T-cell (primary cell): ENCODE results near the gene CHST4. TPM values are rescaled to one million over a fixed set of nuclear protein-coding genes. Genes with fewer than 3 reads are reported as not detected.

ENCODE experiments used
- ATAC-seq, 4 experiments: fragments of 200-7000 bp in 3 of 4; fragments of 150-1000 bp in 1 of 4; cut with Tn5 transposase; replicated peaks in 1 of 4; 1 replicate in 3 of 4; 2 replicates in 1 of 4; pipeline ENCODE4 v1.10.0; 2021; ENCODE audit warnings: moderate library complexity in 3 of 4, mild to moderate bottlenecking in 2 of 4, moderate number of reproducible peaks in 1 of 4
- CTCF ChIA-PET, 2 donors: fragments of 300-600 bp; sonication (Branson Sonifier 250); formaldehyde crosslinking; loops; one replicate each; lab custom pipeline; 2022; ENCODE audit warnings: antibody characterized with exemption in 2 of 2; lab: Charles Lee
- POLR2A ChIA-PET, 2 donors: fragments of 300-600 bp; sonication (Branson Sonifier 250); formaldehyde crosslinking; loops; one replicate each; lab custom pipeline; 2022; ENCODE audit warnings: antibody characterized with exemption in 2 of 2; lab: Charles Lee
- DNase-seq, 35 experiments: peaks; one replicate each; pipeline versions ENCODE4 v3.0.0 to v3.0.0-alpha.2; 2013 to 2023
- H3K27ac ChIP-seq: one replicate; pipeline ENCODE4 v1.5.1; 2013; ENCODE audit warnings: low read length
- H3K27me3 ChIP-seq, 2 experiments: replicated peaks in 1 of 2; 1 replicate in 1 of 2; 2 replicates in 1 of 2; pipeline versions ENCODE4 v1.6.1 to v1.7.0; 2013; ENCODE audit warnings: low read length in 1 of 2, mixed read lengths in 1 of 2; ENCODE audit not compliant: control insufficient read depth in 2 of 2, insufficient read depth in 2 of 2; ENCODE audit errors: extremely low read depth in 1 of 2
- H3K36me3 ChIP-seq, 2 donors: 1 replicate in 1 of 2; 2 replicates in 1 of 2; pipeline versions ENCODE4 v1.6.1 to v1.7.0; 2013; ENCODE audit warnings: low read length in 1 of 2; ENCODE audit not compliant: control insufficient read depth in 2 of 2, insufficient read depth in 1 of 2; ENCODE audit errors: extremely low read depth in 1 of 2
- H3K4me1 ChIP-seq, 2 experiments: 1 replicate in 1 of 2; 2 replicates in 1 of 2; pipeline versions ENCODE4 v1.6.1 to v1.7.0; 2013; ENCODE audit warnings: low read length in 2 of 2, mixed read lengths in 1 of 2; ENCODE audit not compliant: insufficient read depth in 2 of 2, control insufficient read depth in 1 of 2; ENCODE audit errors: extremely low read depth in 1 of 2
- H3K4me3 ChIP-seq, 2 donors: 1 replicate in 1 of 2; 2 replicates in 1 of 2; pipeline versions ENCODE4 v1.5.1 to v1.7.0; 2013; ENCODE audit warnings: mild to moderate bottlenecking in 2 of 2, low read length in 1 of 2, moderate library complexity in 1 of 2; ENCODE audit not compliant: control insufficient read depth in 1 of 2; ENCODE audit errors: extremely low read depth in 1 of 2
- H3K9me3 ChIP-seq: 2 replicates; pipeline ENCODE4 v1.7.0; 2013
- H3K27ac Mint-ChIP-seq, 2 donors: one replicate each; pipeline ENCODE4 v1.8.0; 2020 to 2021; ENCODE audit warnings: mild to moderate bottlenecking in 2 of 2, mixed read lengths in 2 of 2
- H3K27me3 Mint-ChIP-seq, 2 donors: one replicate each; pipeline ENCODE4 v1.8.0; 2021 to 2022; ENCODE audit warnings: mixed read lengths in 2 of 2
- H3K36me3 Mint-ChIP-seq: one replicate; pipeline ENCODE4 v1.8.0; 2021; ENCODE audit warnings: mixed read lengths
- H3K4me1 Mint-ChIP-seq, 3 donors: one replicate each; pipeline ENCODE4 v1.8.0; 2020 to 2022; ENCODE audit warnings: mixed read lengths in 3 of 3, mild to moderate bottlenecking in 1 of 3
- H3K4me3 Mint-ChIP-seq, 3 donors: one replicate each; pipeline ENCODE4 v1.8.0; 2020 to 2022; ENCODE audit warnings: mild to moderate bottlenecking in 3 of 3, mixed read lengths in 3 of 3, moderate library complexity in 3 of 3
- H3K9me3 Mint-ChIP-seq, 3 donors: one replicate each; pipeline ENCODE4 v1.8.0; 2020 to 2022; ENCODE audit warnings: mixed read lengths in 3 of 3
- WGBS: methylation state at CpG from one replicate; pipeline ENCODE4 v1.1.5; 2013; ENCODE audit warnings: missing lambda C conversion rate; ENCODE audit not compliant: insufficient coverage; 5-methylcytosine and 5-hydroxymethylcytosine counted together
- total RNA-seq, 35 experiments: library from RNA in 6 of 35; stranded (reverse) in 6 of 35; fragments of 120-200 nt in 1 of 35; gene quantifications; one replicate each; pipeline versions ENCODE4 v1.2.1 to v1.2.4 and lab custom pipeline; 2013 to 2026

CHST4 gene
- total RNA-seq, 5 donors from 2014 or later (not counting 1 experiment from before 2014, with no cell fraction given) = 0.23 TPM; not detected in 4

GRCh38 chr16:71489122-71489521 lies 37.1 kb upstream of the CHST4 start, which contains the start of gene ZNF19:
Gene ZNF19 (minus strand): TSS chr16:71489324. CDS start chr16:71482114, 7,210 bp downstream.
- DNase-seq (no peak), ATAC-seq (no peak)
- Histone ChIP-seq H3K9me3 (no peaks in the 10 kb centered on the region), H3K4me1 (peaks cover 3% of the 10 kb centered on the region in 2 experiments), H3K27me3 (no peaks in the 10 kb centered on the region), H3K27ac (no peak within 1 kb of the TSS), H3K36me3 (no peaks in the 10 kb centered on the region), H3K4me3 (no peak within 1 kb of the TSS)
- no peak within 1 kb of the TSS for H3K4me3 Mint-ChIP-seq
- ChIA-PET CTCF (interaction anchor here in 1 of 2 donors (0.9 kb wide), 1 partner anchor 11 kb away, joined by 3 read pairs; no protein-coding TSS in a partner anchor), POLR2A (interaction anchor here in 1 of 2 donors (0.6 kb wide), 1 partner anchor 28 kb away, joined by 3 read pairs; no protein-coding TSS in a partner anchor)
- WGBS = 90% methylated on average over 22 of the region's 22 CpGs
- no peaks in the 10 kb centered on the region for H3K36me3 Mint-ChIP-seq
- peaks cover 1 to 4% of the 10 kb centered on the region in 2 donors for H3K27me3 Mint-ChIP-seq
- H3K4me1 Mint-ChIP-seq = peaks cover 6 to 10% (median 7%) of the 10 kb centered on the region in 3 donors
- no peak within 1 kb of the TSS for H3K27ac Mint-ChIP-seq
- H3K9me3 Mint-ChIP-seq = no peaks in the 10 kb centered on the region

GRCh38 chr16:71490361-71490760 lies 35.9 kb upstream of the CHST4 start:
- H3K4me3 Mint-ChIP-seq = no peak overlapping the region
- Histone ChIP-seq H3K36me3 (no peaks in the 10 kb centered on the region), H3K4me3 (no peak overlapping the region), H3K4me1 (no peaks in the 10 kb centered on the region), H3K27me3 (no peaks in the 10 kb centered on the region), H3K9me3 (no peaks in the 10 kb centered on the region), H3K27ac (no peak overlapping the region)
- H3K27ac Mint-ChIP-seq = no peak overlapping the region
- no peaks in the 10 kb centered on the region for H3K36me3 Mint-ChIP-seq
- ChIA-PET CTCF (interaction anchor here in 1 of 2 donors (0.6 kb wide), 1 partner anchor 37 kb away, joined by 4 read pairs; no protein-coding TSS in a partner anchor), POLR2A (interaction anchor here in 1 of 2 donors (0.6 kb wide), 1 partner anchor 75 kb away, joined by 6 read pairs; no protein-coding TSS in a partner anchor)
- no peaks in the 10 kb centered on the region for H3K4me1 Mint-ChIP-seq
- DNase-seq (no peak), ATAC-seq (no peak)
- no peaks in the 10 kb centered on the region for H3K9me3 Mint-ChIP-seq
- peaks cover 1 to 4% of the 10 kb centered on the region in 2 donors for H3K27me3 Mint-ChIP-seq

- CTCF ChIA-PET = no interaction called here
- Mint-ChIP-seq H3K27me3 (peaks cover 1 to 4% of the 10 kb centered on the region in 2 donors), H3K27ac (no peak overlapping the region), H3K4me3 (no peak overlapping the region), H3K36me3 (no peaks in the 10 kb centered on the region), H3K4me1 (no peaks in the 10 kb centered on the region), H3K9me3 (no peaks in the 10 kb centered on the region)
- 53% methylated on average over 2 of the region's 3 CpGs for WGBS
- Histone ChIP-seq H3K27me3 (no peaks in the 10 kb centered on the region), H3K4me1 (no peaks in the 10 kb centered on the region), H3K36me3 (no peaks in the 10 kb centered on the region), H3K4me3 (no peak overlapping the region), H3K27ac (no peak overlapping the region), H3K9me3 (no peaks in the 10 kb centered on the region)
- DNase-seq (no peak), ATAC-seq (no peak)
- POLR2A ChIA-PET = no interaction called here
Observed at GRCh38 chr16:71491054-71491453, 35.2 kb upstream of the CHST4 start.

- Mint-ChIP-seq H3K36me3 (no peaks in the 10 kb centered on the region), H3K27me3 (peaks cover 1 to 4% of the 10 kb centered on the region in 2 donors), H3K27ac (no peak overlapping the region), H3K4me3 (no peak overlapping the region), H3K9me3 (no peaks in the 10 kb centered on the region), H3K4me1 (no peaks in the 10 kb centered on the region)
- ATAC-seq (no peak), DNase-seq (no peak)
- POLR2A ChIA-PET = interaction anchor here in 1 of 2 donors (0.5 kb wide), 1 partner anchor 32 kb away, joined by 3 read pairs; no protein-coding TSS in a partner anchor
- no peaks in the 10 kb centered on the region for H3K4me1 ChIP-seq
- CTCF ChIA-PET = interaction anchor here in 1 of 2 donors (0.5 kb wide), 1 partner anchor 70 kb away, joined by 4 read pairs; no protein-coding TSS in a partner anchor
- H3K27ac ChIP-seq = no peak overlapping the region
- 71% methylated on average over 1 of the region's 2 CpGs for WGBS
- H3K9me3 ChIP-seq = no peaks in the 10 kb centered on the region
- peaks cover 0 to 3% of the 10 kb centered on the region in 2 experiments for H3K27me3 ChIP-seq
- no peak overlapping the region for H3K4me3 ChIP-seq
- no peaks in the 10 kb centered on the region for H3K36me3 ChIP-seq
Observed at GRCh38 chr16:71492786-71493185, 33.4 kb upstream of the CHST4 start.

- H3K27me3 ChIP-seq = peaks cover 0 to 3% of the 10 kb centered on the region in 2 experiments
- H3K9me3 ChIP-seq = no peaks in the 10 kb centered on the region
- POLR2A ChIA-PET = no interaction called here
- WGBS = no CpG with 5 or more reads among the region's 3 CpGs
- no peak overlapping the region for H3K27ac ChIP-seq
- ATAC-seq (no peak), DNase-seq (no peak)
- H3K27me3 Mint-ChIP-seq = peaks cover 1 to 4% of the 10 kb centered on the region in 2 donors
- no peak overlapping the region for H3K4me3 Mint-ChIP-seq
- no peak overlapping the region for H3K4me3 ChIP-seq
- no peaks in the 10 kb centered on the region for H3K4me1 Mint-ChIP-seq
- no peaks in the 10 kb centered on the region for H3K36me3 ChIP-seq
- CTCF ChIA-PET = interaction anchor here in 1 of 2 donors (0.5 kb wide), 1 partner anchor 70 kb away, joined by 4 read pairs; no protein-coding TSS in a partner anchor
- H3K4me1 ChIP-seq = no peaks in the 10 kb centered on the region
- H3K27ac Mint-ChIP-seq = no peak overlapping the region
- no peaks in the 10 kb centered on the region for H3K9me3 Mint-ChIP-seq
- no peaks in the 10 kb centered on the region for H3K36me3 Mint-ChIP-seq
Observed at GRCh38 chr16:71493213-71493612, 33.0 kb upstream of the CHST4 start.

- Histone ChIP-seq H3K27ac (no peak overlapping the region), H3K4me1 (no peaks in the 10 kb centered on the region), H3K36me3 (no peaks in the 10 kb centered on the region), H3K9me3 (no peaks in the 10 kb centered on the region), H3K27me3 (peaks cover 2 to 5% of the 10 kb centered on the region in 2 experiments), H3K4me3 (no peak overlapping the region)
- ATAC-seq (no peak), DNase-seq (no peak)
- Mint-ChIP-seq H3K4me1 (no peaks in the 10 kb centered on the region), H3K4me3 (no peak overlapping the region), H3K9me3 (no peaks in the 10 kb centered on the region), H3K36me3 (no peaks in the 10 kb centered on the region), H3K27ac (no peak overlapping the region), H3K27me3 (peaks cover 5 to 7% of the 10 kb centered on the region in 2 donors)
- ChIA-PET POLR2A (no interaction called here), CTCF (interaction anchor here (1.3 to 4.5 kb wide), 3 partner anchors 30 to 86 kb away, joined by 3 to 73 read pairs (median 20); no protein-coding TSS in a partner anchor)
- WGBS = 100% methylated on average over 2 of the region's 3 CpGs
Observed at GRCh38 chr16:71498031-71498430, 28.2 kb upstream of the CHST4 start.
